Measurements from ENCODE around the gene RNU1-3. TPM values are rescaled to one million over a fixed set of nuclear protein-coding genes. Genes with fewer than 3 reads are reported as not detected.
"Not testable (repeated sequence)": the region's sequence is repeated elsewhere in the genome, so short reads cannot be mapped to it uniquely, and the experiment has no call there.

RNU1-3 gene
- total RNA-seq, 3 donors from 2014 or later (not counting 1 experiment from before 2014, with no cell fraction given): 2,937 to 3,261 (median 3,038) TPM

DNA sequence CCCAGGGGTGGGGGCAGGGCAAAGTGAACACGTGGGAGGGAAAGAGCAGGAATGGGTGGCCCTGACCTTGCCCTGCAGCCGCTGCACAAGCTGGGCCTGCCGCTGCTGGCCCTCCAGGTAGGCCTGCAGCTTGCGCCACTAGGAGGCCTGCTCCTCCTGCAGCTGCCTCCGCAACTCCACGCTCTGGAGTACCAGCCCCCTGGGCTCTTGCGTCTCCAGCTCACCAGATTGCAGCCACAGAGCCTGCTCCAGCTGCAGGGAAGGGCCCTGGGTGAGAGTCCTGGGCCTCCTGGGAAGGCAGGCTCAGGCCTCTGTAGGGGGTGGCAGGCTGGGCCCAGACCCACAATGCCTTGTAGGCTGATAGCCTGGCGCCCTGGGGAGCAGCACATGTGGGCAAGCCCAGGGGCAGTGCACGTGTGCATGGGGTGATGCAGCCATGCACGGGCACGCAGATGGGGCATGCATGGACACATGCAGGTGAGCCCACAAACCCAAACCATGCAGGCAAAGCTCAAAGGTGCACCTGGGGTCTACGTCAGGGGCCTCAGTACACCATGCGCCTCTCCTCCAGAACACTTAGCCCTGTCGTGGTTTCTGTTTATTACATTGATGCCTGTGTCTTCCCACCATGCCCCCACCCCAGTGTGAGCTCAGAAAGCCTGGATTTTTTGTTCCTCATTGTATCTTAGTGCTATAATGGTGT is 9.6 kb downstream of the RNU1-3 start:
- H3K4me1 ChIP-seq (ENCODE audit: control insufficient read depth, insufficient read depth, low read length); H3K4me3 Mint-ChIP-seq; H3K9me3 Mint-ChIP-seq; intact Hi-C loops (cut with micrococcal nuclease); H3K27ac ChIP-seq (ENCODE audit: low read length); H3K9me3 ChIP-seq (ENCODE audit: control insufficient read depth, insufficient read depth, low read length); H3K27me3 ChIP-seq (ENCODE audit: control insufficient read depth, insufficient read depth, low read length); H3K4me3 ChIP-seq (ENCODE audit: low read length); H3K27ac Mint-ChIP-seq; DNase-seq; H3K4me1 Mint-ChIP-seq; H3K27me3 Mint-ChIP-seq (ENCODE audit: low read depth in 2 of 2); H3K36me3 Mint-ChIP-seq; H3K36me3 ChIP-seq (ENCODE audit: control insufficient read depth, insufficient read depth, low read length): not testable (repeated sequence)
- ATAC-seq: peak in 1 of 3 donors; percentile 14
- no CpG with 5 or more reads among the region's 14 CpGs for WGBS (ENCODE audit: insufficient coverage)

DNA sequence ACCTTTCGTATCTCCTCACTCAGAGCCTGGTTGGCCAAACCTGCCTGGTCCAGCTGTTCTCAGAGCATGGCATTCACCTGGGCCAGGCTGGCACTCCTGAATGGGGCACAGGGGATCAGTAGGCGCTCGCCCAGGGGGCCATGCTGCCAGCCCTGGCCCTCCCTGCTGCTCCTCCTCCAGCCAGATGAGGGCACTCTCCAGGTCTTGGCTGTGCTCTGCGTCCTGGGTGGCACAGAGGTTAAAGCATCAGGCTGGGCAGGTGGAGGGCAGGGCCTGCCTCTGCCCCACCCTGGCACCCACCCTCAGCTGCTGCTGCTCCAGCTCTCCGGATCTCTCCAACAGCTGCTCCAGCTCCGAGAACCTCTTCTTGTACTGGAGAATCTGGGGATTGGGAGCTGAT is 10.2 kb downstream of the RNU1-3 start:
- H3K4me1 ChIP-seq (ENCODE audit: control insufficient read depth, insufficient read depth, low read length); H3K4me3 Mint-ChIP-seq; H3K27me3 Mint-ChIP-seq (ENCODE audit: low read depth in 2 of 2); H3K27me3 ChIP-seq (ENCODE audit: control insufficient read depth, insufficient read depth, low read length); intact Hi-C loops (cut with micrococcal nuclease); H3K4me1 Mint-ChIP-seq; H3K9me3 ChIP-seq (ENCODE audit: control insufficient read depth, insufficient read depth, low read length); H3K27ac ChIP-seq (ENCODE audit: low read length); DNase-seq; H3K4me3 ChIP-seq (ENCODE audit: low read length); H3K36me3 Mint-ChIP-seq; H3K27ac Mint-ChIP-seq; H3K36me3 ChIP-seq (ENCODE audit: control insufficient read depth, insufficient read depth, low read length); H3K9me3 Mint-ChIP-seq: not testable (repeated sequence)
- no CpG with 5 or more reads among the region's 6 CpGs for WGBS (ENCODE audit: insufficient coverage)
- peak in 2 of 3 donors; percentile 31 to 46 for ATAC-seq

DNA sequence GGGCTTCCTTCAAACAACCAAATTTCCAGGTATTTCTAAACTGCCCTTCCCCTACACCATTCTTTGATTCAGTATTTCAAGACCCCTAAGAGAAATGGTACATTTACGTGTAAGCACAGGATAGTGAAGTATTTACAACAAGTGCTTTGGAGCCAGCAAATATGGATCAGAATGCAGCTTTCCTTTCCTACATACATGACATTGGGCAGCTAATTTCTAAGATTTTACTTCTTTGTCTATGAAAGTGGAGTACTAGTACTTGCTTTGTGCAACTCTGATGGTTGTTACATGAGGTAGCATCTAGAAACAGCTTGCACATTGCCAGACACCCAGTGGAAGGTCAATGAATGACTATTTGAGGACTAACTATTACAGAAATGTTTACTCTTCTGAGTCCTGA is 15.2 kb downstream of the RNU1-3 start:
- ATAC-seq; H3K36me3 ChIP-seq (ENCODE audit: control insufficient read depth, insufficient read depth, low read length); H3K9me3 ChIP-seq (ENCODE audit: control insufficient read depth, insufficient read depth, low read length); H3K36me3 Mint-ChIP-seq; H3K27me3 ChIP-seq (ENCODE audit: control insufficient read depth, insufficient read depth, low read length); H3K9me3 Mint-ChIP-seq; H3K27me3 Mint-ChIP-seq (ENCODE audit: low read depth in 2 of 2); H3K4me1 Mint-ChIP-seq; H3K4me3 ChIP-seq (ENCODE audit: low read length); H3K27ac Mint-ChIP-seq; intact Hi-C loops (cut with micrococcal nuclease); H3K4me1 ChIP-seq (ENCODE audit: control insufficient read depth, insufficient read depth, low read length); H3K4me3 Mint-ChIP-seq; H3K27ac ChIP-seq (ENCODE audit: low read length): not testable (repeated sequence)
- 88% methylated on average over 1 of the region's 1 CpG for WGBS (ENCODE audit: insufficient coverage)
- peak in 1 of 2 donors; percentile 33 for DNase-seq

GRCh38 chr1:16649960-16650359 is 16.8 kb downstream of the RNU1-3 start:
- H3K4me1 Mint-ChIP-seq; H3K36me3 Mint-ChIP-seq; H3K27me3 Mint-ChIP-seq (ENCODE audit: low read depth in 2 of 2); DNase-seq; H3K9me3 ChIP-seq (ENCODE audit: control insufficient read depth, insufficient read depth, low read length); H3K4me3 Mint-ChIP-seq; H3K27me3 ChIP-seq (ENCODE audit: control insufficient read depth, insufficient read depth, low read length); H3K4me3 ChIP-seq (ENCODE audit: low read length); H3K27ac ChIP-seq (ENCODE audit: low read length); H3K27ac Mint-ChIP-seq; H3K36me3 ChIP-seq (ENCODE audit: control insufficient read depth, insufficient read depth, low read length); H3K9me3 Mint-ChIP-seq; ATAC-seq: not testable (repeated sequence)
- WGBS (ENCODE audit: insufficient coverage): 74% methylated on average over 8 of the region's 9 CpGs
- peaks cover 16% of the 10 kb centered on the region for H3K4me1 ChIP-seq (ENCODE audit: control insufficient read depth, insufficient read depth, low read length)
- intact Hi-C loops (cut with micrococcal nuclease): loop anchor here (10.0 kb wide), 1 partner anchor 245 kb away; the partner anchor contains the start of gene RNU1-2

GRCh38 chr1:16649390-16649789 is 17.4 kb downstream of the RNU1-3 start:
- not testable (repeated sequence) for H3K9me3 ChIP-seq (ENCODE audit: control insufficient read depth, insufficient read depth, low read length); H3K27me3 ChIP-seq (ENCODE audit: control insufficient read depth, insufficient read depth, low read length); H3K9me3 Mint-ChIP-seq; H3K4me3 Mint-ChIP-seq; DNase-seq; H3K36me3 ChIP-seq (ENCODE audit: control insufficient read depth, insufficient read depth, low read length); H3K27ac ChIP-seq (ENCODE audit: low read length); H3K27me3 Mint-ChIP-seq (ENCODE audit: low read depth in 2 of 2); H3K4me3 ChIP-seq (ENCODE audit: low read length); H3K27ac Mint-ChIP-seq; H3K36me3 Mint-ChIP-seq; ATAC-seq; H3K4me1 Mint-ChIP-seq
- peaks cover 20% of the 10 kb centered on the region for H3K4me1 ChIP-seq (ENCODE audit: control insufficient read depth, insufficient read depth, low read length)
- intact Hi-C loops (cut with micrococcal nuclease): loop anchor here (10.0 kb wide), 1 partner anchor 245 kb away; the partner anchor contains the start of gene RNU1-2
- WGBS (ENCODE audit: insufficient coverage): 85% methylated on average over 4 of the region's 6 CpGs

DNA sequence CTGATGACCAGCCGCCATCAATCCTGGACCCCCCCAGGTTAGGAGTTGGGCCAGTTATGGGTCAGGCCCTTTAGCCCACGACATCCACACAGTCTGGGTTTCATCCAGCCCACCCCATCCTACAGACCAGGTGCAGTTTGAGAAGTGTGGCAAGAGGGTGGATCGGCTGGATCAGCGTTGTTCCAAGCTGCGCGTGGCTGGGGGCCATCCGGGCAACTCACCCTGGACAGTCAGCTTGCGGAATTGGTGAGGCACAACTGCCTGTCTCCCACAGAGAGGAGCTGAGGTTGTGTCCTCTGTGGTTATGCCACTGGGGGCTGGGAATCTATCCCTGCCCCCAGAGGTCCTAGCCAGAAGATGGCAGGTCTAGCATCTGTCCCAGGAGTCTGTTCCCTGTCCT is 18.0 kb downstream of the RNU1-3 start:
- H3K4me3 Mint-ChIP-seq; ATAC-seq; H3K27me3 Mint-ChIP-seq (ENCODE audit: low read depth in 2 of 2); H3K9me3 ChIP-seq (ENCODE audit: control insufficient read depth, insufficient read depth, low read length); H3K4me3 ChIP-seq (ENCODE audit: low read length); H3K9me3 Mint-ChIP-seq; H3K27me3 ChIP-seq (ENCODE audit: control insufficient read depth, insufficient read depth, low read length); H3K36me3 ChIP-seq (ENCODE audit: control insufficient read depth, insufficient read depth, low read length); H3K27ac Mint-ChIP-seq; DNase-seq; H3K4me1 Mint-ChIP-seq; H3K36me3 Mint-ChIP-seq; H3K27ac ChIP-seq (ENCODE audit: low read length): not testable (repeated sequence)
- WGBS (ENCODE audit: insufficient coverage): 100% methylated on average over 2 of the region's 8 CpGs
- peaks cover 26% of the 10 kb centered on the region for H3K4me1 ChIP-seq (ENCODE audit: control insufficient read depth, insufficient read depth, low read length)
- intact Hi-C loops (cut with micrococcal nuclease): loop anchor here (10.0 kb wide), 1 partner anchor 246 kb away; the partner anchor contains the start of gene RNU1-2

DNA sequence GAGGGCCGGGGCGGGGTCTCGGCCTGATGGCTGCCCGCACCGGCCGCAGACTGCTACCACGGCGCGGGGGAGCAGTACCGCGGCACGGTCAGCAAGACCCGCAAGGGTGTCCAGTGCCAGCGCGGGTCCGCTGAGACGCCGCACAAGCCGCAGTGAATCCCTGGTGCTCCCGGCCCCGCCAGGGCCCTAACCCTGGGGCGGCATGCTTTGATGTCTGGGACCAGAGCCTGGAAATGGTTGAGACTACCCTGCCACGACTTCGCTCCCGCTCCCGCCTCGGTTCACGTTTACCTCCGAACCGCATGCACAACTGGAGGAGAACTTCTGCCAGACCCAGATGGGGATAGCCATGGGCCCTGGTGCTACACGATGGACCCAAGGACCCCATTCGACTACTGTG is 18.5 kb downstream of the RNU1-3 start:
- intact Hi-C loops (cut with micrococcal nuclease): loop anchor here (10.0 kb wide), 1 partner anchor 247 kb away; the partner anchor contains the start of gene RNU1-2
- H3K27me3 Mint-ChIP-seq (ENCODE audit: low read depth in 2 of 2); H3K4me3 ChIP-seq (ENCODE audit: low read length); H3K9me3 Mint-ChIP-seq; H3K36me3 Mint-ChIP-seq; H3K36me3 ChIP-seq (ENCODE audit: control insufficient read depth, insufficient read depth, low read length); H3K4me3 Mint-ChIP-seq; H3K27ac ChIP-seq (ENCODE audit: low read length); ATAC-seq; H3K27me3 ChIP-seq (ENCODE audit: control insufficient read depth, insufficient read depth, low read length); DNase-seq; H3K4me1 Mint-ChIP-seq; H3K9me3 ChIP-seq (ENCODE audit: control insufficient read depth, insufficient read depth, low read length); H3K27ac Mint-ChIP-seq: not testable (repeated sequence)
- H3K4me1 ChIP-seq (ENCODE audit: control insufficient read depth, insufficient read depth, low read length): peaks cover 31% of the 10 kb centered on the region
- 41% methylated on average over 27 of the region's 32 CpGs for WGBS (ENCODE audit: insufficient coverage)
